B cell (primary cell): ENCODE results near the gene SLC22A13. TPM values are rescaled to one million over a fixed set of nuclear protein-coding genes. Genes with fewer than 3 reads are reported as not detected.

Experiments
- ATAC-seq: fragments of 200-7000 bp; cut with Tn5 transposase; one replicate; pipeline ENCODE4 v1.10.0; 2021; ENCODE audit warnings: low read depth, mild to moderate bottlenecking, moderate number of reproducible peaks, moderate library complexity
- CTCF ChIA-PET: fragments of 350-600 bp; sonication (Branson Sonifier 250); formaldehyde crosslinking; loops from one replicate; lab custom pipeline; 2021; ENCODE audit warnings: antibody characterized with exemption, inconsistent platforms; lab: Charles Lee
- POLR2A ChIA-PET: fragments of 350-600 bp; sonication (Branson Sonifier 250); formaldehyde crosslinking; loops from one replicate; lab custom pipeline; 2021; ENCODE audit warnings: antibody characterized with exemption; lab: Charles Lee
- DNase-seq: peaks from one replicate; pipeline ENCODE4 v3.0.0; 2013
- H2AFZ ChIP-seq: 2 replicates; pipeline ENCODE4 v1.6.1; 2012; ENCODE audit warnings: mild to moderate bottlenecking, low read depth, low read length; ENCODE audit not compliant: insufficient read depth, poor library complexity, severe bottlenecking
- H3K27ac ChIP-seq, 2 donors: 1 replicate in 1 of 2; 2 replicates in 1 of 2; pipeline ENCODE4 v1.5.1; 2012 to 2013; ENCODE audit warnings: low read length in 2 of 2, mild to moderate bottlenecking in 2 of 2, moderate library complexity in 1 of 2
- H3K27me3 ChIP-seq, 4 experiments: fragments of 200-600 bp in 1 of 4; sonication (generic) in 1 of 4; replicated peaks in 1 of 4; 1 replicate in 2 of 4; 2 replicates in 2 of 4; pipeline versions ENCODE4 v1.6.1 to v1.7.0; 2013 to 2016; ENCODE audit warnings: low read length in 3 of 4, mild to moderate bottlenecking in 2 of 4, mixed read lengths in 1 of 4, moderate library complexity in 1 of 4; ENCODE audit not compliant: insufficient read depth in 4 of 4, control insufficient read depth in 3 of 4; ENCODE audit errors: control extremely low read depth in 1 of 4
- H3K36me3 ChIP-seq, 2 experiments: replicated peaks in 1 of 2; 1 replicate in 1 of 2; 2 replicates in 1 of 2; pipeline versions ENCODE4 v1.6.1 to v1.7.1; 2013; ENCODE audit warnings: low read length in 1 of 2; ENCODE audit not compliant: insufficient read depth in 2 of 2, control insufficient read depth in 1 of 2; ENCODE audit errors: control extremely low read depth in 1 of 2, extremely low read depth in 1 of 2
- H3K4me1 ChIP-seq, 2 donors: fragments of 200-600 bp in 1 of 2; sonication (generic) in 1 of 2; 1 replicate in 1 of 2; 2 replicates in 1 of 2; pipeline versions ENCODE4 v1.5.1 to v1.6.1; 2013 to 2017; ENCODE audit warnings: low read length in 2 of 2; ENCODE audit not compliant: control insufficient read depth in 2 of 2, insufficient read depth in 2 of 2
- H3K4me2 ChIP-seq: replicated peaks from 2 replicates; pipeline ENCODE3; 2012; ENCODE audit warnings: mild to moderate bottlenecking, low read depth, low read length; ENCODE audit not compliant: poor library complexity, severe bottlenecking
- H3K4me3 ChIP-seq, 5 experiments: fragments of 200-600 bp in 1 of 5; sonication (generic) in 1 of 5; 1 replicate in 3 of 5; 2 replicates in 2 of 5; pipeline versions ENCODE4 v1.5.1 to v1.7.0; 2011 to 2016; ENCODE audit warnings: low read length in 4 of 5, mild to moderate bottlenecking in 4 of 5, low read depth in 2 of 5, control low read depth in 1 of 5, moderate library complexity in 1 of 5; ENCODE audit not compliant: insufficient read depth in 1 of 5; ENCODE audit errors: control extremely low read depth in 1 of 5, extremely low read depth in 1 of 5
- H3K79me2 ChIP-seq: fragments of 200-600 bp; sonication (generic); one replicate; pipeline ENCODE4 v1.6.0; 2016; ENCODE audit warnings: low read length; ENCODE audit not compliant: control insufficient read depth, insufficient read depth
- H3K9ac ChIP-seq: fragments of 200-600 bp; sonication (generic); 2 replicates; pipeline ENCODE4 v1.6.1; 2017; ENCODE audit warnings: mild to moderate bottlenecking, low read length, moderate library complexity
- H3K9me3 ChIP-seq, 3 donors: one replicate each; pipeline versions ENCODE4 v1.6.1 to v1.7.1; 2013; ENCODE audit warnings: low read length in 2 of 3; ENCODE audit not compliant: control insufficient read depth in 2 of 3, insufficient read depth in 1 of 3; ENCODE audit errors: control extremely low read depth in 1 of 3
- H4K20me1 ChIP-seq: 2 replicates; pipeline ENCODE4 v1.6.0; 2012; ENCODE audit warnings: mild to moderate bottlenecking, low read length; ENCODE audit not compliant: insufficient read depth, control insufficient read depth, poor library complexity, severe bottlenecking
- H3K27ac Mint-ChIP-seq: one replicate; pipeline ENCODE4 v1.8.0; 2021; ENCODE audit warnings: mixed read lengths
- H3K27me3 Mint-ChIP-seq: one replicate; pipeline ENCODE4 v1.8.0; 2021; ENCODE audit warnings: mixed read lengths
- H3K4me1 Mint-ChIP-seq: one replicate; pipeline ENCODE4 v1.8.0; 2021; ENCODE audit warnings: mixed read lengths
- H3K4me3 Mint-ChIP-seq: one replicate; pipeline ENCODE4 v1.8.0; 2021; ENCODE audit warnings: mixed read lengths
- H3K9me3 Mint-ChIP-seq: one replicate; pipeline ENCODE4 v1.8.0; 2022; ENCODE audit warnings: mixed read lengths; ENCODE audit not compliant: insufficient read depth
- EZH2 ChIP-seq: IDR thresholded peaks from 2 replicates; pipeline ENCODE4 v1.6.1; 2012; ENCODE audit warnings: borderline replicate concordance, low read depth, mild to moderate bottlenecking, moderate library complexity, low read length; ENCODE audit not compliant: insufficient read depth, poor library complexity, severe bottlenecking
- WGBS: methylation state at CpG from one replicate; pipeline ENCODE4 v1.1.5; 2013; ENCODE audit warnings: missing lambda C conversion rate; ENCODE audit not compliant: insufficient coverage; 5-methylcytosine and 5-hydroxymethylcytosine counted together
- intact Hi-C: fragments of 100-400 bp; cut with micrococcal nuclease; formaldehyde crosslinking; loops from one replicate; pipeline ENCODE4 v1.10.0; 2022
- polyA plus RNA-seq: library from polyadenylated mRNA; depleted of rRNA; stranded (reverse); fragments of >200 nt; gene quantifications from 2 replicates; pipeline ENCODE4 v1.2.3, GENCODE V29; 2012
- total RNA-seq, 2 donors: library from RNA; stranded (reverse); fragments of 120-200 nt in 1 of 2; gene quantifications; 1 replicate in 1 of 2; 2 replicates in 1 of 2; pipeline versions ENCODE4 v1.2.3 to v1.2.4, GENCODE V29; 2013 to 2022
- TF ChIP-seq, protein P1 (sequence below): fragments of 200-600 bp; IDR thresholded peaks from one replicate; pipeline ENCODE4 v1.8.0; 2022; ENCODE audit warnings: antibody characterized with exemption, mild to moderate bottlenecking

SLC22A13 gene
- total and polyA plus RNA-seq, 2 donors (not counting 1 experiment from before 2014, with no cell fraction given), result 0.31 to 0.91 TPM

- Mint-ChIP-seq H3K4me3 (no peak overlapping the region), H3K27ac (no peak overlapping the region), H3K4me1 (no peaks in the 10 kb centered on the region), H3K9me3 (no peaks in the 10 kb centered on the region), H3K27me3 (peaks cover 14% of the 10 kb centered on the region)
- ChIA-PET CTCF (no interaction called here), POLR2A (no interaction called here)
- ATAC-seq, result no peak
- no peak for TF ChIP-seq EZH2
- TF ChIP-seq, protein P1, sequence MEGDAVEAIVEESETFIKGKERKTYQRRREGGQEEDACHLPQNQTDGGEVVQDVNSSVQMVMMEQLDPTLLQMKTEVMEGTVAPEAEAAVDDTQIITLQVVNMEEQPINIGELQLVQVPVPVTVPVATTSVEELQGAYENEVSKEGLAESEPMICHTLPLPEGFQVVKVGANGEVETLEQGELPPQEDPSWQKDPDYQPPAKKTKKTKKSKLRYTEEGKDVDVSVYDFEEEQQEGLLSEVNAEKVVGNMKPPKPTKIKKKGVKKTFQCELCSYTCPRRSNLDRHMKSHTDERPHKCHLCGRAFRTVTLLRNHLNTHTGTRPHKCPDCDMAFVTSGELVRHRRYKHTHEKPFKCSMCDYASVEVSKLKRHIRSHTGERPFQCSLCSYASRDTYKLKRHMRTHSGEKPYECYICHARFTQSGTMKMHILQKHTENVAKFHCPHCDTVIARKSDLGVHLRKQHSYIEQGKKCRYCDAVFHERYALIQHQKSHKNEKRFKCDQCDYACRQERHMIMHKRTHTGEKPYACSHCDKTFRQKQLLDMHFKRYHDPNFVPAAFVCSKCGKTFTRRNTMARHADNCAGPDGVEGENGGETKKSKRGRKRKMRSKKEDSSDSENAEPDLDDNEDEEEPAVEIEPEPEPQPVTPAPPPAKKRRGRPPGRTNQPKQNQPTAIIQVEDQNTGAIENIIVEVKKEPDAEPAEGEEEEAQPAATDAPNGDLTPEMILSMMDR, result no peak
- no peak for DNase-seq
- Histone ChIP-seq H4K20me1 (no peaks in the 10 kb centered on the region), H3K36me3 (no peaks in the 10 kb centered on the region), H3K9me3 (no peaks in the 10 kb centered on the region), H3K4me2 (no peak overlapping the region), H3K27ac (no peak overlapping the region), H3K9ac (no peak overlapping the region), H2AFZ (no peak overlapping the region), H3K27me3 (peaks cover 0 to 5% (median 0%) of the 10 kb centered on the region in 4 experiments), H3K79me2 (no peaks in the 10 kb centered on the region), H3K4me3 (no peak overlapping the region), H3K4me1 (no peaks in the 10 kb centered on the region)
- no CpG with 5 or more reads among the region's 1 CpG for WGBS
- intact Hi-C loops, result no loop called here
Measured at GRCh38 chr3:38323060-38323459, 57.4 kb downstream of the SLC22A13 start.

GRCh38 chr3:38325256-38325655 lies 59.6 kb downstream of the SLC22A13 start:
- CTCF ChIA-PET, result interaction anchor here (1.3 kb wide), 1 partner anchor 26 kb away, joined by 3 read pairs; no protein-coding TSS in a partner anchor
- POLR2A ChIA-PET, result no interaction called here
- H3K36me3 ChIP-seq, result no peaks in the 10 kb centered on the region

More at GRCh38 chr3:38325256-38325655, 59.6 kb downstream of the SLC22A13 start:
- H3K27me3 Mint-ChIP-seq, result peaks cover 17% of the 10 kb centered on the region
- Histone ChIP-seq H3K27ac (no peak overlapping the region), H3K9ac (no peak overlapping the region), H4K20me1 (no peaks in the 10 kb centered on the region), H3K4me3 (no peak overlapping the region), H3K79me2 (no peaks in the 10 kb centered on the region), H3K4me2 (no peak overlapping the region), H3K27me3 (peaks cover 0 to 5% (median 0%) of the 10 kb centered on the region in 4 experiments), H2AFZ (no peak overlapping the region), H3K9me3 (no peaks in the 10 kb centered on the region), H3K4me1 (no peaks in the 10 kb centered on the region)
- no peak for TF ChIP-seq EZH2
- TF ChIP-seq, protein P1, result no peak
- no peak overlapping the region for H3K4me3 Mint-ChIP-seq
- no peak for DNase-seq
- 86% methylated on average over 1 of the region's 2 CpGs for WGBS
- no peaks in the 10 kb centered on the region for H3K4me1 Mint-ChIP-seq
- intact Hi-C loops, result no loop called here
- no peak overlapping the region for H3K27ac Mint-ChIP-seq
- H3K9me3 Mint-ChIP-seq, result no peaks in the 10 kb centered on the region
- ATAC-seq, result no peak
